Activated T-cell treated with anti-CD3 and anti-CD28 coated beads for 48 hours (primary cell): Measurements from ENCODE around the gene SCARB1.

Source experiments
- DNase-seq: peaks from one replicate; pipeline ENCODE4 v3.0.0-alpha.2; 2020; ENCODE audit warnings: low read depth

Gene SCARB1

GRCh38 chr12:124745891-124746570, 117.6 kb downstream of the SCARB1 start:
- no peak for DNase-seq

- DNase-seq, result no peak
Measured at GRCh38 chr12:124745465-124745890, 118.2 kb downstream of the SCARB1 start.

- DNase-seq, result no peak
Measured at GRCh38 chr12:124744659-124745464, 118.8 kb downstream of the SCARB1 start.

- DNase-seq, result no peak
Measured at GRCh38 chr12:124744273-124744640, 119.4 kb downstream of the SCARB1 start.

- DNase-seq, result no peak
Measured at GRCh38 chr12:124743479-124744272, 120.0 kb downstream of the SCARB1 start.

GRCh38 chr12:124742678-124743077, 121.0 kb downstream of the SCARB1 start:
- DNase-seq, result no peak

- DNase-seq, result no peak
Measured at GRCh38 chr12:124742111-124742510, 121.6 kb downstream of the SCARB1 start.

- no peak for DNase-seq
Measured at GRCh38 chr12:124741211-124741610, 122.5 kb downstream of the SCARB1 start.

GRCh38 chr12:124740691-124741137, 123.0 kb downstream of the SCARB1 start:
- DNase-seq, result no peak

- DNase-seq, result no peak
Measured at GRCh38 chr12:124739953-124740561, 123.6 kb downstream of the SCARB1 start.

GRCh38 chr12:124738636-124739467, 124.8 kb downstream of the SCARB1 start:
- DNase-seq, result no peak

- DNase-seq, result no peak
Measured at GRCh38 chr12:124737772-124738635, 125.7 kb downstream of the SCARB1 start.

- DNase-seq, result no peak
Measured at GRCh38 chr12:124737040-124737419, 126.6 kb downstream of the SCARB1 start.

GRCh38 chr12:124736115-124737039, 127.3 kb downstream of the SCARB1 start:
- no peak for DNase-seq

GRCh38 chr12:124734224-124734788, 129.4 kb downstream of the SCARB1 start:
- no peak for DNase-seq

- no peak for DNase-seq
Measured at GRCh38 chr12:124733086-124733485, 130.6 kb downstream of the SCARB1 start.

- no peak for DNase-seq
Measured at GRCh38 chr12:124732275-124733075, 131.2 kb downstream of the SCARB1 start.

- DNase-seq, result no peak
Measured at GRCh38 chr12:124731869-124732268, 131.8 kb downstream of the SCARB1 start.
